DOHH2 (cell line): Measurements from ENCODE around the gene SRRM2.

Experiments
- EZH2phosphoT487 ChIP-seq: fragments of 200-600 bp; sonication (generic); IDR thresholded peaks from 2 replicates; pipeline ENCODE4 v1.6.1; 2017; ENCODE audit warnings: borderline replicate concordance, mild to moderate bottlenecking, antibody characterized with exemption, low read length, moderate library complexity, mixed read lengths
- TF ChIP-seq, protein P1 (sequence below): fragments of 200-600 bp; sonication (generic); IDR thresholded peaks from one replicate; pipeline ENCODE4 v1.5.1; 2014; ENCODE audit warnings: antibody characterized with exemption, mild to moderate bottlenecking, low read depth, low read length; ENCODE audit not compliant: poor library complexity, severe bottlenecking

DNA sequence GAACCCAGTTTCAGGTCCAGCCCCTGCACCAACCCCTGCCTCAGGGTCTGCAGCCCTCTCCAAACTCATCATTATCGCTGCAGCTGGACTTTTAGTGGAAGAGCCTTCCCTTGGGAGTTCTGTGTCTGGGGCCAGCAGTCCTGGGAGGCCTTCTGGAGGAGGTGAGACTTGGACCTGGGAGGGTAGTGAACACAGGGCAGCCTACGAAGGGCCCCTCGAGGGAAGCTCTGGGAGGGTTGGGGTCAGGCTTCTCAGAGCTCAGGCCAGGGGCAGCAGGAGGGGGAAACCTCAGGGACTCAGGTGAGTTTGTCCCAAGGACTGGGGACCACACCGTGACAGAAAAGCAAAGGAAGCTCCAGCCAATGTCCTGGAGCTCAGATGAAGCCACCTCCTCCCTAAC lies 11.3 kb upstream of the SRRM2 start:
- TF ChIP-seq, protein P1, sequence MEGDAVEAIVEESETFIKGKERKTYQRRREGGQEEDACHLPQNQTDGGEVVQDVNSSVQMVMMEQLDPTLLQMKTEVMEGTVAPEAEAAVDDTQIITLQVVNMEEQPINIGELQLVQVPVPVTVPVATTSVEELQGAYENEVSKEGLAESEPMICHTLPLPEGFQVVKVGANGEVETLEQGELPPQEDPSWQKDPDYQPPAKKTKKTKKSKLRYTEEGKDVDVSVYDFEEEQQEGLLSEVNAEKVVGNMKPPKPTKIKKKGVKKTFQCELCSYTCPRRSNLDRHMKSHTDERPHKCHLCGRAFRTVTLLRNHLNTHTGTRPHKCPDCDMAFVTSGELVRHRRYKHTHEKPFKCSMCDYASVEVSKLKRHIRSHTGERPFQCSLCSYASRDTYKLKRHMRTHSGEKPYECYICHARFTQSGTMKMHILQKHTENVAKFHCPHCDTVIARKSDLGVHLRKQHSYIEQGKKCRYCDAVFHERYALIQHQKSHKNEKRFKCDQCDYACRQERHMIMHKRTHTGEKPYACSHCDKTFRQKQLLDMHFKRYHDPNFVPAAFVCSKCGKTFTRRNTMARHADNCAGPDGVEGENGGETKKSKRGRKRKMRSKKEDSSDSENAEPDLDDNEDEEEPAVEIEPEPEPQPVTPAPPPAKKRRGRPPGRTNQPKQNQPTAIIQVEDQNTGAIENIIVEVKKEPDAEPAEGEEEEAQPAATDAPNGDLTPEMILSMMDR = no peak
- no peak for TF ChIP-seq EZH2phosphoT487
